GM23338 (cell line): Measurements from ENCODE around the gene SPI1. TPM values are rescaled to one million over a fixed set of nuclear protein-coding genes. Genes with fewer than 3 reads are reported as not detected.

Source experiments
- ATAC-seq: fragments of 200-7000 bp; cut with Tn5 transposase; 3 replicates; pipeline ENCODE4 v1.9.1; 2020
- DNase-seq: peaks from one replicate; pipeline ENCODE4 v3.0.0-alpha.2; 2015; ENCODE audit warnings: low spot score
- H2AFZ ChIP-seq: fragments of 200-600 bp; sonication (generic); 2 replicates; pipeline ENCODE4 v1.8.0; 2016; ENCODE audit warnings: antibody characterized with exemption, mild to moderate bottlenecking, moderate library complexity
- H3F3A ChIP-seq: fragments of 200-600 bp; sonication (generic); replicated peaks from 2 replicates; pipeline ENCODE4 v1.8.0; 2017; ENCODE audit warnings: antibody characterized with exemption, mixed run types, low read depth
- H3K27ac ChIP-seq: fragments of 200-600 bp; sonication (generic); 2 replicates; pipeline ENCODE4 v1.6.1; 2016; ENCODE audit warnings: low read depth
- H3K27me3 ChIP-seq: fragments of 200-600 bp; sonication (generic); 2 replicates; pipeline ENCODE4 v1.8.0; 2016; ENCODE audit warnings: mild to moderate bottlenecking, mixed run types, moderate library complexity; ENCODE audit not compliant: insufficient read depth
- H3K36me3 ChIP-seq: fragments of 200-600 bp; sonication (generic); 2 replicates; pipeline ENCODE4 v1.8.0; 2016; ENCODE audit warnings: mild to moderate bottlenecking; ENCODE audit not compliant: insufficient read depth
- H3K4me1 ChIP-seq: fragments of 200-600 bp; sonication (generic); 2 replicates; pipeline ENCODE4 v1.8.0; 2016; ENCODE audit warnings: mild to moderate bottlenecking, moderate library complexity; ENCODE audit not compliant: insufficient read depth
- H3K4me2 ChIP-seq: fragments of 200-600 bp; sonication (generic); 2 replicates; pipeline ENCODE4 v1.7.1; 2017; ENCODE audit warnings: mixed run types
- H3K4me3 ChIP-seq: fragments of 200-600 bp; sonication (generic); 2 replicates; pipeline ENCODE4 v1.6.1; 2016; ENCODE audit warnings: mixed run types
- H3K79me2 ChIP-seq: fragments of 200-600 bp; sonication (generic); replicated peaks from 2 replicates; pipeline ENCODE4 v1.8.0; 2017; ENCODE audit warnings: mild to moderate bottlenecking; ENCODE audit not compliant: insufficient read depth
- H3K9me2 ChIP-seq: fragments of 200-600 bp; sonication (generic); 2 replicates; pipeline ENCODE4 v1.8.0; 2017; ENCODE audit not compliant: insufficient read depth
- H4K20me1 ChIP-seq: fragments of 200-600 bp; sonication (generic); replicated peaks from 2 replicates; pipeline ENCODE4 v1.8.0; 2017; ENCODE audit warnings: mild to moderate bottlenecking; ENCODE audit not compliant: insufficient read depth
- H3K27ac Mint-ChIP-seq: 2 replicates; pipeline ENCODE4 v1.8.0; 2020; ENCODE audit warnings: inconsistent platforms, mild to moderate bottlenecking, moderate library complexity, mixed read lengths
- H3K27me3 Mint-ChIP-seq: 3 replicates; pipeline ENCODE4 v1.8.0; 2022; ENCODE audit warnings: low read depth, mild to moderate bottlenecking, moderate library complexity, mixed read lengths, inconsistent platforms; ENCODE audit not compliant: insufficient read depth, poor library complexity
- H3K36me3 Mint-ChIP-seq: 3 replicates; pipeline ENCODE4 v1.8.0; 2021; ENCODE audit warnings: low read depth, mild to moderate bottlenecking, inconsistent platforms, moderate library complexity, mixed read lengths
- H3K4me1 Mint-ChIP-seq: 3 replicates; pipeline ENCODE4 v1.8.0; 2020; ENCODE audit warnings: mild to moderate bottlenecking, inconsistent platforms, mixed read lengths
- H3K4me3 Mint-ChIP-seq: 3 replicates; pipeline ENCODE4 v1.8.0; 2021; ENCODE audit warnings: moderate library complexity, mild to moderate bottlenecking, inconsistent platforms, mixed read lengths
- H3K9me3 Mint-ChIP-seq: 3 replicates; pipeline ENCODE4 v1.8.0; 2020; ENCODE audit warnings: moderate library complexity, mild to moderate bottlenecking, inconsistent platforms, mixed read lengths
- CTCF ChIP-seq, 2 experiments: fragments of 200-600 bp in 1 of 2; sonication (generic) in 1 of 2; conservative IDR thresholded peaks; 2 replicates each; pipeline versions ENCODE4 v1.5.1 to v1.6.1; 2016 to 2017; ENCODE audit warnings: antibody characterized with exemption in 2 of 2, low read depth in 2 of 2, mild to moderate bottlenecking in 2 of 2, moderate library complexity in 1 of 2
- ETS1 ChIP-seq: IDR thresholded peaks from 2 replicates; pipeline ENCODE4 v1.6.1; 2016; ENCODE audit warnings: antibody characterized with exemption
- NANOG ChIP-seq: IDR thresholded peaks from 2 replicates; pipeline ENCODE4 v1.6.1; 2016; ENCODE audit warnings: antibody characterized with exemption, borderline replicate concordance
- POLR2AphosphoS5 ChIP-seq: IDR thresholded peaks from 2 replicates; pipeline ENCODE4 v1.6.1; 2016; ENCODE audit warnings: antibody characterized with exemption, low read depth
- ZNF331 ChIP-seq: fragments of 250-450 bp; sonication (Bioruptor Pico); IDR thresholded peaks from 2 replicates; pipeline ENCODE4 v1.5.0; 2020; ENCODE audit warnings: low read depth, mild to moderate bottlenecking, moderate library complexity
- ZNF462 ChIP-seq: fragments of 250-450 bp; sonication (Bioruptor Pico); IDR thresholded peaks from 2 replicates; pipeline ENCODE4 v1.5.0; 2020; ENCODE audit warnings: mild to moderate bottlenecking, moderate library complexity
- polyA plus RNA-seq: library from polyadenylated mRNA; unstranded; fragments of >200 nt; fragmentation: Nextera tagmentation; extraction: Ambion mirVana; gene quantifications from 2 replicates; pipeline ENCODE4 v1.2.1, GENCODE V29; 2016
- total RNA-seq: library from RNA; depleted of rRNA; stranded (reverse); fragments of >200 nt; shearing (Covaris generic); gene quantifications from 2 replicates; pipeline ENCODE4 v1.2.3, GENCODE V29; 2014

Gene SPI1
- total and polyA plus RNA-seq, 2 experiments from 2014 or later: 0.23 TPM; not detected in 1

- Mint-ChIP-seq H3K27me3 (peaks cover 6% of the 10 kb centered on the region), H3K27ac (no peak overlapping the region), H3K4me3 (no peak overlapping the region), H3K9me3 (no peaks in the 10 kb centered on the region), H3K36me3 (no peaks in the 10 kb centered on the region; the same call in 2 of the 3 replicates), H3K4me1 (no peaks in the 10 kb centered on the region)
- TF ChIP-seq NANOG: no peak
- TF ChIP-seq ZNF331: no peak
- H3K4me3 ChIP-seq: no peak overlapping the region
- no peaks in the 10 kb centered on the region for H3F3A ChIP-seq
- ATAC-seq (no peak), DNase-seq (no peak)
- no peak overlapping the region for H2AFZ ChIP-seq
- H3K27me3 ChIP-seq: no peaks in the 10 kb centered on the region
- H3K4me1 ChIP-seq: no peaks in the 10 kb centered on the region
- no peaks in the 10 kb centered on the region for H4K20me1 ChIP-seq
- H3K4me2 ChIP-seq: no peak overlapping the region
- H3K27ac ChIP-seq: no peak overlapping the region
- H3K36me3 ChIP-seq: no peaks in the 10 kb centered on the region
- no peaks in the 10 kb centered on the region for H3K9me2 ChIP-seq
- H3K79me2 ChIP-seq: no peaks in the 10 kb centered on the region
These were observed 37.2 kb downstream of the SPI1 start for GRCh38 chr11:47340980-47341775.

GRCh38 chr11:47340010-47340409 lies 38.3 kb downstream of the SPI1 start:
- H3K36me3 Mint-ChIP-seq: no peaks in the 10 kb centered on the region; the same call in 2 of the 3 replicates
- Histone ChIP-seq H3K4me1 (no peaks in the 10 kb centered on the region), H2AFZ (no peak overlapping the region), H3F3A (no peaks in the 10 kb centered on the region), H3K27ac (no peak overlapping the region), H4K20me1 (no peaks in the 10 kb centered on the region), H3K4me2 (no peak overlapping the region), H3K79me2 (no peaks in the 10 kb centered on the region), H3K36me3 (no peaks in the 10 kb centered on the region), H3K9me2 (no peaks in the 10 kb centered on the region), H3K4me3 (no peak overlapping the region), H3K27me3 (no peaks in the 10 kb centered on the region)
- H3K27ac Mint-ChIP-seq: no peak overlapping the region
- H3K4me3 Mint-ChIP-seq: no peak overlapping the region
- ATAC-seq (no peak), DNase-seq (no peak)
- TF ChIP-seq ETS1 (no peak), ZNF462 (CRISPR knock-in tag) (no peak), POLR2AphosphoS5 (no peak), ZNF331 (no peak), CTCF (conservative IDR thresholded peaks at IDR 0.05; ENCODE audit: low read depth in 2 of 2) (no peak)
- H3K9me3 Mint-ChIP-seq: no peaks in the 10 kb centered on the region
- H3K4me1 Mint-ChIP-seq: no peaks in the 10 kb centered on the region
- H3K27me3 Mint-ChIP-seq: peaks cover 9% of the 10 kb centered on the region
